Measurements from ENCODE around the gene CEP76. TPM values are rescaled to one million over a fixed set of nuclear protein-coding genes. Genes with fewer than 3 reads are reported as not detected.
A peak's percentile ranks its signal among the peaks of the same experiment; 100 is the strongest.

CEP76 gene
- total RNA-seq, 1 donor from 2014 or later = 9.5 TPM

DNA sequence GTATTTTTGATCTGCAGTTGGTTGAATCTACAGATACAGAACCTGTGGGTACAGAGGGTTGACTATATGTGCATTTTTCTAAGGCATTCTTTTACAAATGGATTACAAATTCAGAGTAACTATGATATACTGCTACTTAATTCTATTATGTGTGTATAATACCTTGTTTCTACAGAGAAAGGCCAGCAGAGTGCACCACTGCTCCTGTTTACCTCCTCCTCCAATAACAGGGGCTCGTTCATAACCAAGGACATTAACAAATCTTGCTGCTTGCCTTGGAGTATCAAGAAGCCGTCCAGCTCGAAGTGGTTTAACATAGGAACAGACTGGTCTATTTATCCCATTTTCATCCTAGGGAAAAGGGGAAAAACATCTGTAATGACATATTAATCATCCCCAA, 16.4 kb downstream of the CEP76 start:
- DNase-seq (ENCODE audit: low read depth) = no peak
- Histone ChIP-seq H3K9ac (ENCODE audit: low read length) (no peak overlapping the region), H3K27ac (ENCODE audit: low read depth, low read length) (no peak overlapping the region), H3K79me2 (ENCODE audit: insufficient read depth, low read length) (no peaks in the 10 kb centered on the region), H3K9me3 (ENCODE audit: insufficient read depth, low read depth, low read length) (no peaks in the 10 kb centered on the region), H3K36me3 (ENCODE audit: insufficient read depth, low read length) (no peaks in the 10 kb centered on the region), H3K4me3 (ENCODE audit: insufficient read depth, low read depth, low read length) (no peak overlapping the region), H2AFZ (ENCODE audit: low read depth, low read length) (no peak overlapping the region), H3K4me2 (ENCODE audit: low read length) (no peak overlapping the region), H3K27me3 (ENCODE audit: insufficient read depth, low read length) (no peaks in the 10 kb centered on the region), H4K20me1 (ENCODE audit: insufficient read depth, low read length) (no peaks in the 10 kb centered on the region), H3K4me1 (ENCODE audit: insufficient read depth, low read length) (no peaks in the 10 kb centered on the region)
- no peak for TF ChIP-seq EZH2 (IDR thresholded peaks at IDR 0.05; ENCODE audit: insufficient read depth, low read length)
- TF ChIP-seq, protein P1, sequence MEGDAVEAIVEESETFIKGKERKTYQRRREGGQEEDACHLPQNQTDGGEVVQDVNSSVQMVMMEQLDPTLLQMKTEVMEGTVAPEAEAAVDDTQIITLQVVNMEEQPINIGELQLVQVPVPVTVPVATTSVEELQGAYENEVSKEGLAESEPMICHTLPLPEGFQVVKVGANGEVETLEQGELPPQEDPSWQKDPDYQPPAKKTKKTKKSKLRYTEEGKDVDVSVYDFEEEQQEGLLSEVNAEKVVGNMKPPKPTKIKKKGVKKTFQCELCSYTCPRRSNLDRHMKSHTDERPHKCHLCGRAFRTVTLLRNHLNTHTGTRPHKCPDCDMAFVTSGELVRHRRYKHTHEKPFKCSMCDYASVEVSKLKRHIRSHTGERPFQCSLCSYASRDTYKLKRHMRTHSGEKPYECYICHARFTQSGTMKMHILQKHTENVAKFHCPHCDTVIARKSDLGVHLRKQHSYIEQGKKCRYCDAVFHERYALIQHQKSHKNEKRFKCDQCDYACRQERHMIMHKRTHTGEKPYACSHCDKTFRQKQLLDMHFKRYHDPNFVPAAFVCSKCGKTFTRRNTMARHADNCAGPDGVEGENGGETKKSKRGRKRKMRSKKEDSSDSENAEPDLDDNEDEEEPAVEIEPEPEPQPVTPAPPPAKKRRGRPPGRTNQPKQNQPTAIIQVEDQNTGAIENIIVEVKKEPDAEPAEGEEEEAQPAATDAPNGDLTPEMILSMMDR (IDR thresholded peaks at IDR 0.05; ENCODE audit: insufficient read depth, low read depth, low read length) = peak; percentile 11
- no peak overlapping the region for H3K27ac Mint-ChIP-seq (ENCODE audit: unreplicated experiment)
- H3K4me3 Mint-ChIP-seq (ENCODE audit: unreplicated experiment) = no peak overlapping the region
- H3K36me3 Mint-ChIP-seq (ENCODE audit: low read depth, unreplicated experiment) = no peaks in the 10 kb centered on the region
- H3K9me3 Mint-ChIP-seq (ENCODE audit: unreplicated experiment) = no peaks in the 10 kb centered on the region
- no peaks in the 10 kb centered on the region for H3K4me1 Mint-ChIP-seq (ENCODE audit: low read depth, unreplicated experiment)
- FAIRE-seq = no peak
- H3K27me3 Mint-ChIP-seq (ENCODE audit: low read depth, unreplicated experiment) = no peaks in the 10 kb centered on the region

DNA sequence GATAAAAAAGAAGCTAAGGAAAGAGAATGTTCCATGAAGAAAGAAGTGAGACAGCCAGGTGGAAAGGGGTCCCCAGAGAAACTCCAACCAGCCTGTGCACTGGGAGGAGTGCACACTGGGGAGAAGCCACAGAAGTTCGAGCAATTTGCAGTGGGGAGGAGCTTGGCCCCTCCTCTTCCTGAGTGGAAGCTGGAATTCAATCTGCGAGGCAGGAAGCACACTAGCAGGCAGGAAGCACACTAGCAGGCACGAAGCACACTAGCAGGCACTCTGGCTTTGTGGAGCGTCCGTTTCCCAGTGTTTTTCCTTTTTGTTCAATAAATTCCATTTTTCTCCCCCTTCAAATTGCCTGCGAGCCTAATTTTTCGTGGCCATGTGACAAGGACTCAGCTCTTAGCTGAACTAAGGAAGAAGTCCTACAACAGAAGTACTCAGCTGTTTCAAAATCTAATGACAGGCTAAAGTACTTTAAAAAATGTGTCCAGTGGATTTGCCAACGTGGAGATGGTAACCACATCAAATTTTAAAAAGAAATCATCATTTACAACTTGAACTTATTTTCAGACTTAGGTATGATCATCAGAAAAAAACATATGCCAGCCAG, 23.2 kb downstream of the CEP76 start:
- H3K4me3 ChIP-seq (ENCODE audit: insufficient read depth, low read depth, low read length) = no peak overlapping the region
- DNase-seq (ENCODE audit: low read depth) (no peak), FAIRE-seq (peak; percentile 32)
- H3K27me3 ChIP-seq (ENCODE audit: insufficient read depth, low read length) = no peaks in the 10 kb centered on the region
- TF ChIP-seq, protein P1 (IDR thresholded peaks at IDR 0.05; ENCODE audit: insufficient read depth, low read depth, low read length) = no peak
- no peak for TF ChIP-seq EZH2 (IDR thresholded peaks at IDR 0.05; ENCODE audit: insufficient read depth, low read length)
- no peaks in the 10 kb centered on the region for H3K79me2 ChIP-seq (ENCODE audit: insufficient read depth, low read length)
- peaks cover 6% of the 10 kb centered on the region for H3K36me3 ChIP-seq (ENCODE audit: insufficient read depth, low read length)
- H3K4me1 ChIP-seq (ENCODE audit: insufficient read depth, low read length) = no peaks in the 10 kb centered on the region
- H4K20me1 ChIP-seq (ENCODE audit: insufficient read depth, low read length) = no peaks in the 10 kb centered on the region
- peak overlapping the region; percentile 56 for H2AFZ ChIP-seq (ENCODE audit: low read depth, low read length)
- H3K4me2 ChIP-seq (ENCODE audit: low read length) = peak overlapping the region; percentile 38
- H3K27ac Mint-ChIP-seq (ENCODE audit: unreplicated experiment) = peak overlapping the region; percentile 75
- H3K27me3 Mint-ChIP-seq (ENCODE audit: low read depth, unreplicated experiment) = no peaks in the 10 kb centered on the region
- peaks cover 4% of the 10 kb centered on the region for H3K4me1 Mint-ChIP-seq (ENCODE audit: low read depth, unreplicated experiment)
- no peak overlapping the region for H3K27ac ChIP-seq (ENCODE audit: low read depth, low read length)
- no peaks in the 10 kb centered on the region for H3K36me3 Mint-ChIP-seq (ENCODE audit: low read depth, unreplicated experiment)
- H3K9ac ChIP-seq (ENCODE audit: low read length) = no peak overlapping the region
- no peak overlapping the region for H3K4me3 Mint-ChIP-seq (ENCODE audit: unreplicated experiment)
- H3K9me3 ChIP-seq (ENCODE audit: insufficient read depth, low read depth, low read length) = no peaks in the 10 kb centered on the region
- H3K9me3 Mint-ChIP-seq (ENCODE audit: unreplicated experiment) = no peaks in the 10 kb centered on the region

DNA sequence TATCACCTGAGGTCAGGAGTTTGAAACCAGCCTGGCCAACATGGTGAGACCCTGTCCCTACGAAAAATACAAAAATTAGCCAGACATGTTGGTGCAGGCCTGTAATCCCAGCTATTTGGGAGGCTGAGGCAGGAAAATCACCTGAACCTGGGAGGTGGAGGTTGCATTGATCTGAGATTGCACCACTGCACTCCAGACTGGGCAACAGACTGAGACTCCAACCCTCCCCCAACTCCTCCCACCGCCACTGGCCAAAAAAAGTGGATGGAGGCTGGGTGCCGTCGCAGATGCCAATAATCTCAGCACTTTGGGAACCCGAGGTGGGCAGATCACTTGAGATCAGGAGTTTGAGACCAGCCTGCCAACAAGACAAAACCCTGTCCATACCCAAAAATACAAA, 34.5 kb downstream of the CEP76 start:
- H3K4me3 Mint-ChIP-seq (ENCODE audit: unreplicated experiment) = no peak overlapping the region
- no peak for DNase-seq (ENCODE audit: low read depth)
- Histone ChIP-seq H3K9me3 (ENCODE audit: insufficient read depth, low read depth, low read length) (no peaks in the 10 kb centered on the region), H3K4me2 (ENCODE audit: low read length) (no peak overlapping the region), H4K20me1 (ENCODE audit: insufficient read depth, low read length) (no peaks in the 10 kb centered on the region), H3K27me3 (ENCODE audit: insufficient read depth, low read length) (no peaks in the 10 kb centered on the region), H3K4me1 (ENCODE audit: insufficient read depth, low read length) (peaks cover 3% of the 10 kb centered on the region), H3K9ac (ENCODE audit: low read length) (no peak overlapping the region), H2AFZ (ENCODE audit: low read depth, low read length) (no peak overlapping the region), H3K79me2 (ENCODE audit: insufficient read depth, low read length) (no peaks in the 10 kb centered on the region), H3K27ac (ENCODE audit: low read depth, low read length) (no peak overlapping the region), H3K4me3 (ENCODE audit: insufficient read depth, low read depth, low read length) (no peak overlapping the region), H3K36me3 (ENCODE audit: insufficient read depth, low read length) (peaks cover under 1% of the 10 kb centered on the region)
- no peak for FAIRE-seq
- H3K4me1 Mint-ChIP-seq (ENCODE audit: low read depth, unreplicated experiment) = peaks cover 2% of the 10 kb centered on the region
- H3K27me3 Mint-ChIP-seq (ENCODE audit: low read depth, unreplicated experiment) = no peaks in the 10 kb centered on the region
- TF ChIP-seq EZH2 (IDR thresholded peaks at IDR 0.05; ENCODE audit: insufficient read depth, low read length) = no peak
- TF ChIP-seq, protein P1 (IDR thresholded peaks at IDR 0.05; ENCODE audit: insufficient read depth, low read depth, low read length) = no peak
- no peaks in the 10 kb centered on the region for H3K9me3 Mint-ChIP-seq (ENCODE audit: unreplicated experiment)
- peaks cover 1% of the 10 kb centered on the region for H3K36me3 Mint-ChIP-seq (ENCODE audit: low read depth, unreplicated experiment)
- no peak overlapping the region for H3K27ac Mint-ChIP-seq (ENCODE audit: unreplicated experiment)
